HFFc6 (cell line): ENCODE measurements around the gene AATF. TPM values are rescaled to one million over a fixed set of nuclear protein-coding genes. Genes with fewer than 3 reads are reported as not detected.

Experiments
- DNase-seq: peaks from one replicate; pipeline ENCODE4 v3.0.0-alpha.2; 2018
- H3K27ac Mint-ChIP-seq: 2 replicates; pipeline ENCODE4 v1.8.0; 2020; ENCODE audit warnings: mild to moderate bottlenecking, mixed read lengths
- H3K27me3 Mint-ChIP-seq: 2 replicates; pipeline ENCODE4 v1.8.0; 2021; ENCODE audit warnings: mild to moderate bottlenecking, moderate library complexity, mixed read lengths; ENCODE audit not compliant: insufficient read depth
- H3K36me3 Mint-ChIP-seq: 2 replicates; pipeline ENCODE4 v1.8.0; 2021; ENCODE audit warnings: low read depth, mixed read lengths
- H3K4me1 Mint-ChIP-seq: 2 replicates; pipeline ENCODE4 v1.8.0; 2020; ENCODE audit warnings: low read depth, mixed read lengths
- H3K4me3 Mint-ChIP-seq: 2 replicates; pipeline ENCODE4 v1.8.0; 2020; ENCODE audit warnings: mild to moderate bottlenecking, moderate library complexity, mixed read lengths
- H3K9me3 Mint-ChIP-seq: 2 replicates; pipeline ENCODE4 v1.8.0; 2020; ENCODE audit warnings: mild to moderate bottlenecking, mixed read lengths
- total RNA-seq, 6 experiments: library from RNA; stranded (reverse); fragmentation: NEBNext Ultra II Directional; extraction: Animal tissue kit (Norgen Biotek cat#: 25700); gene quantifications; 2 replicates in 1 of 6; 3 replicates in 5 of 6; pipeline ENCODE4 v1.2.3, GENCODE V29; 2021
- TF ChIP-seq, protein P1 (sequence below): fragments of 200-600 bp; sonication (generic); IDR thresholded peaks from 2 replicates; pipeline ENCODE4 v1.5.0; 2021; ENCODE audit warnings: antibody characterized with exemption, mild to moderate bottlenecking

Gene AATF
- total RNA-seq, 6 experiments from 2014 or later = 45.1 to 57.1 (median 52.7) TPM

DNA sequence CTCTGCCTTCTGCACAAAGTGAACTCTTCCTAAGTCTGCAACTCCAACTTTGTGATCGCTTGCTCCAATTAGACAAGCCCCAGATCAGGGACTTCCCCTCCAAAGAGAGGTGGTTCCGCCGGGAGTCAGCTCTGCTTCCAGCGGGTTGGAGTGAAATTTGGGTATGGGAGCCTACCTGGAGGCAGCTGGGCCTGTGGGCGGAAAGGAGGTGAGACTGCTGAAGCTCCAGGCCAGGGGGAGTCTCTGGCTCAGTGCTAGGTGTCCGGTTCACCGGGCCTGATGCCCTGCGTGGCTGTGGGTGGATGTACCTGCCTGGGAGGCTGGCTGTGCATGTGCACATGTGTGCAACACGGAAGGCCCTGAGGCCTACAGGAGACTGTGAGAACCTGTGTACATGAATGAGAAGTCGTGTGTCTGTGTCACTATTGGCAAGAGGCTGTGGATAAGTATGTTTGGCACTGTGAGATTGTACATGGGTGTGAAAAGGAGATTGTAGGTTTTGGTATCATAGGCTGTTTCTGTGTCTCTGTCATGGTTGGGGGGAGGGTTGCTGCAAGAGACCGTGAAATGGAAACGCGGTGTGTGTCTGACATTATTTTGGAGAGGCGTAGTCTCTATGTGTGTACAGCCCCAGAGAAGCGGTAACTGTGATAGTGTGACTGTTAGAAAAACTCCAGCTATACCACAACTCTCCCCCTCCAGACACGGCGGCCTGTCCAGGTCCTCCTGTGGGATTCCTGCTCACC is 7.3 kb upstream of the AATF start:
- no peaks in the 10 kb centered on the region for H3K36me3 Mint-ChIP-seq
- no peak for DNase-seq
- no peak overlapping the region for H3K27ac Mint-ChIP-seq
- H3K4me1 Mint-ChIP-seq = 0 out of 2 replicates have a peak, but pooled peaks cover 6% of the 10 kb centered on the region
- 0 out of 2 replicates have a peak, but pooled peaks cover 3% of the 10 kb centered on the region for H3K9me3 Mint-ChIP-seq
- H3K27me3 Mint-ChIP-seq = peaks cover 77% of the 10 kb centered on the region
- TF ChIP-seq, protein P1, sequence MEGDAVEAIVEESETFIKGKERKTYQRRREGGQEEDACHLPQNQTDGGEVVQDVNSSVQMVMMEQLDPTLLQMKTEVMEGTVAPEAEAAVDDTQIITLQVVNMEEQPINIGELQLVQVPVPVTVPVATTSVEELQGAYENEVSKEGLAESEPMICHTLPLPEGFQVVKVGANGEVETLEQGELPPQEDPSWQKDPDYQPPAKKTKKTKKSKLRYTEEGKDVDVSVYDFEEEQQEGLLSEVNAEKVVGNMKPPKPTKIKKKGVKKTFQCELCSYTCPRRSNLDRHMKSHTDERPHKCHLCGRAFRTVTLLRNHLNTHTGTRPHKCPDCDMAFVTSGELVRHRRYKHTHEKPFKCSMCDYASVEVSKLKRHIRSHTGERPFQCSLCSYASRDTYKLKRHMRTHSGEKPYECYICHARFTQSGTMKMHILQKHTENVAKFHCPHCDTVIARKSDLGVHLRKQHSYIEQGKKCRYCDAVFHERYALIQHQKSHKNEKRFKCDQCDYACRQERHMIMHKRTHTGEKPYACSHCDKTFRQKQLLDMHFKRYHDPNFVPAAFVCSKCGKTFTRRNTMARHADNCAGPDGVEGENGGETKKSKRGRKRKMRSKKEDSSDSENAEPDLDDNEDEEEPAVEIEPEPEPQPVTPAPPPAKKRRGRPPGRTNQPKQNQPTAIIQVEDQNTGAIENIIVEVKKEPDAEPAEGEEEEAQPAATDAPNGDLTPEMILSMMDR = no peak
- H3K4me3 Mint-ChIP-seq = no peak overlapping the region

DNA sequence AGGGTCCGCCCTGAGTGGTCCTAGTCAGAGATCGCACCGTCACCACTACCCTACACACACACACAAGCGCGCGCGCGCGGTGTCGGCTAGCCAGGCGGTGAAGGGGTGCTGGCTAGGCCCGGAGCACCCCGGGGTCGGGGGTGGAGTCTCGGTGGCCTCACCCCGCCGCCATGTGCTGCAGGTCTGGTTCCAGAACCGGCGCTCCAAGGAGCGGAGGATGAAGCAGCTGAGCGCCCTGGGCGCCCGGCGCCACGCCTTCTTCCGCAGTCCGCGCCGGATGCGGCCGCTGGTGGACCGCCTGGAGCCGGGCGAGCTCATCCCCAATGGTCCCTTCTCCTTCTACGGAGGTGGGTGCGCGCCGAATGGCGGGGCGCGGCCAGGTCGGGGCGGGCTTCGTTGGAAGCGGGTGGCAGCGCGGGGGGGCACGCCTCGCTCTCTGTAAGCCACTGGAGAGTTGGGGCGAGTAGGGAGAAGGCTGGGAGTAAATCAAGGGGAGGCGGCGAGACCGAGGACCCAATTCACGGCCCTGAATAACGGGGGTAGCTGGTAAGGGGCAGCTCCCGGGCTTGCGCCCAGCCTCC is 6.6 kb upstream of the AATF start:
- DNase-seq = no peak
- H3K27me3 Mint-ChIP-seq = peaks cover 79% of the 10 kb centered on the region
- H3K9me3 Mint-ChIP-seq = 0 out of 2 replicates have a peak, but pooled peaks cover 3% of the 10 kb centered on the region
- no peak overlapping the region for H3K4me3 Mint-ChIP-seq
- H3K27ac Mint-ChIP-seq = no peak overlapping the region
- H3K36me3 Mint-ChIP-seq = no peaks in the 10 kb centered on the region
- 0 out of 2 replicates have a peak, but pooled peaks cover 6% of the 10 kb centered on the region for H3K4me1 Mint-ChIP-seq
- TF ChIP-seq, protein P1 = no peak

DNA sequence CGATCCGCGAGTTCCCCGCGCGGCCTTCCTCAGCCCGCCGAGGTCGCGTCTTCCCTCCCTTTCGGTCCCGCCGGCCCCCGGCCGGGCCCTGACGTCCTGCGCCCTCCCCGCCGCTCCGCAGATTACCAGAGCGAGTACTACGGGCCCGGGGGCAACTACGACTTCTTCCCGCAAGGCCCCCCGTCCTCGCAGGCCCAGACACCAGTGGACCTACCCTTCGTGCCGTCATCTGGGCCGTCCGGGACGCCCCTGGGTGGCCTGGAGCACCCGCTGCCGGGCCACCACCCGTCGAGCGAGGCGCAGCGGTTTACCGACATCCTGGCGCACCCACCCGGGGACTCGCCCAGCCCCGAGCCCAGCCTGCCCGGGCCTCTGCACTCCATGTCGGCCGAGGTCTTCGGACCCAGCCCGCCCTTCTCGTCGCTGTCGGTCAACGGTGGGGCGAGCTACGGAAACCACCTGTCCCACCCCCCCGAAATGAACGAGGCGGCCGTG is 6.1 kb upstream of the AATF start:
- no peak overlapping the region for H3K4me3 Mint-ChIP-seq
- 0 out of 2 replicates have a peak, but pooled peaks cover 3% of the 10 kb centered on the region for H3K9me3 Mint-ChIP-seq
- H3K27ac Mint-ChIP-seq = no peak overlapping the region
- no peak for DNase-seq
- TF ChIP-seq, protein P1 = no peak
- peaks cover 79% of the 10 kb centered on the region for H3K27me3 Mint-ChIP-seq
- H3K4me1 Mint-ChIP-seq = 0 out of 2 replicates have a peak, but pooled peaks cover 5% of the 10 kb centered on the region
- no peaks in the 10 kb centered on the region for H3K36me3 Mint-ChIP-seq

DNA sequence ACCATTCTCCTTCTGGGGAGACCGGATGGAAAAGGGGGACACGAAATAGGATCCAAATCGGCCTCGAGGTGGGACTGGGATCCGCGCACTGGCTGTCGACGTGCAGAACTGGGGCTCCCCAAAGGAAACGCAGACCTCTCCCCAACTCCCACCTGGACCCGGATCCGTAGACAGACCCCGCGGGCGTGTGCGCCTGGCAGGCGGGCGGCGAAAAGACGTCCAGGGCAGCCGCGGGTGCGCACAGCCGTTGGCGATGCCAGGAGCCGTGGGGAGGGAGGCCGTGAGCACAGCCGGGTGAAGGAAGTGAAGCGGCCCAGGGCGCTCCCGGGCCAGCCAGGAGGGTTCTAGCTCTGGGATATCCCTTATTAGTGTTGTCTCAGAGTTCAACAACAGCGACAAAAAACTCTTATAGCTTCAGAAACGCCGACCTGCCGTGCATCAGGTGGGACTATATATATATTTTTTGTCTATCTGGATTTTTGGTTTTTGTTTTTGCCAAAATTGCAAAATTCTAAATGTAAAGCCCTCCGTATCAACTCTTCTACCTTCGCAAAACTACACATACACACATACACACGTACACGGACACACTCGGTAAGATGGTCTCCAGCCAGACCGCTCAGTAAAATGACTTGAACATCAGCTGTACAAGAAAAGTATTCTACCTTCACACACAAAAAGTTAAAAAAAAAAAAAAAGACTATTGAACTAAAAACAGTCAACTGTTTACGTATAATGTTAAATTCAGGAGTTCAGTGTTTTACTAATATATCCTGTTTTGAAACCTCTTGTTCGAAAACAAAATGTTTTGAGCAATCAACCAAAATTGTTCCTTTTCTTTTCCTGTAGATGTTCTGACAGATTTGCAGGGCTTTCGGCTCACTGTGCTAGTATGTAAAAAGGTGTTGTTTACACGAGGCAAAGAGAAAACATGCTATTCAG is 5.2 kb upstream of the AATF start:
- TF ChIP-seq, protein P1 = no peak
- Mint-ChIP-seq H3K4me1 (peaks cover 7% of the 10 kb centered on the region), H3K27ac (no peak overlapping the region), H3K36me3 (no peaks in the 10 kb centered on the region), H3K9me3 (no peaks in the 10 kb centered on the region), H3K27me3 (peaks cover 74% of the 10 kb centered on the region), H3K4me3 (no peak overlapping the region)
- DNase-seq = no peak

DNA sequence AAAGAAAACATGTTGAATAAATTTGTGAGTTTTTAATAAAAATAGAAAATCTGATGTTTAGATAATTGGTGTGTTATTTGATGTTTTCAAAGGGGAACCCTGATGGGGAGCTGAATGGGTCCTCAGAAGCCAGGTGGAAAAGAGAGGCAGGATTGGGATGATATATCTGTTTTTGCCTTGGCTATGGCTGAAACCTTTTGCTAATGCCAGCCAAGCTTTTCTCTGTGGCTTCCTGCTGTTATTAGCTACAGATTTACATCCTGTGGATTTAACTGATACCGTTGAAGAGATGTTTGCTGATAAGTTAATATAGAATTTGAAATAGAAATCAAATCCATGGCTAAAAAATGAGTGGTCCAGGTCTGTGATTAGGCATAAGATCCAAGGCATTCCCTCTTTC is 4.2 kb upstream of the AATF start:
- Mint-ChIP-seq H3K27me3 (peaks cover 66% of the 10 kb centered on the region), H3K27ac (no peak overlapping the region), H3K9me3 (no peaks in the 10 kb centered on the region), H3K4me3 (no peak overlapping the region), H3K4me1 (peaks cover 12% of the 10 kb centered on the region), H3K36me3 (peaks cover 2% of the 10 kb centered on the region; the same call in 1 of the 2 replicates)
- TF ChIP-seq, protein P1 = no peak
- no peak for DNase-seq
